ENCODE measurements around the gene CNOT4. TPM values are rescaled to one million over a fixed set of nuclear protein-coding genes. Genes with fewer than 3 reads are reported as not detected.

CNOT4 gene
- total RNA-seq, 1 experiment from 2014 or later, result 14.6 TPM

DNA sequence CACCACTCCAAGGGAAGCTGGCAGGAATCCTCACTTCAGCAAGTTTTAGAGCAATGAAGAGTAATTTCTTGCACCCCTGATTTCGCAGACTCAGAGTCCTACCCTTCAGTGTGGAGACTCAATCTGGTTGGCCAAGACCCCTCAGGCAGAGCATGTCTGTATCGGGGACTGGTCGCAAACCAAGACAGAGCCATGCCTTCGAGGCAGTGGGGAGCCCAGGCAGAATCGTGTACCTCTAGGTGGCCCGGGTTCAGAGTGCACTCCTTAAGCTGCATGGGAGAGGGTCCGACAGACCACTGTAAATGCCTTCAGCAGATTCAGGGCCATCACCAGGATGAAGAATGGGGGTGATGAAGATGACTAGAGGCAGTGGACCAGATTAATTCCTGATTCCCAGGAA is 181.4 kb downstream of the CNOT4 start (continued):
- TF ChIP-seq, protein P1, sequence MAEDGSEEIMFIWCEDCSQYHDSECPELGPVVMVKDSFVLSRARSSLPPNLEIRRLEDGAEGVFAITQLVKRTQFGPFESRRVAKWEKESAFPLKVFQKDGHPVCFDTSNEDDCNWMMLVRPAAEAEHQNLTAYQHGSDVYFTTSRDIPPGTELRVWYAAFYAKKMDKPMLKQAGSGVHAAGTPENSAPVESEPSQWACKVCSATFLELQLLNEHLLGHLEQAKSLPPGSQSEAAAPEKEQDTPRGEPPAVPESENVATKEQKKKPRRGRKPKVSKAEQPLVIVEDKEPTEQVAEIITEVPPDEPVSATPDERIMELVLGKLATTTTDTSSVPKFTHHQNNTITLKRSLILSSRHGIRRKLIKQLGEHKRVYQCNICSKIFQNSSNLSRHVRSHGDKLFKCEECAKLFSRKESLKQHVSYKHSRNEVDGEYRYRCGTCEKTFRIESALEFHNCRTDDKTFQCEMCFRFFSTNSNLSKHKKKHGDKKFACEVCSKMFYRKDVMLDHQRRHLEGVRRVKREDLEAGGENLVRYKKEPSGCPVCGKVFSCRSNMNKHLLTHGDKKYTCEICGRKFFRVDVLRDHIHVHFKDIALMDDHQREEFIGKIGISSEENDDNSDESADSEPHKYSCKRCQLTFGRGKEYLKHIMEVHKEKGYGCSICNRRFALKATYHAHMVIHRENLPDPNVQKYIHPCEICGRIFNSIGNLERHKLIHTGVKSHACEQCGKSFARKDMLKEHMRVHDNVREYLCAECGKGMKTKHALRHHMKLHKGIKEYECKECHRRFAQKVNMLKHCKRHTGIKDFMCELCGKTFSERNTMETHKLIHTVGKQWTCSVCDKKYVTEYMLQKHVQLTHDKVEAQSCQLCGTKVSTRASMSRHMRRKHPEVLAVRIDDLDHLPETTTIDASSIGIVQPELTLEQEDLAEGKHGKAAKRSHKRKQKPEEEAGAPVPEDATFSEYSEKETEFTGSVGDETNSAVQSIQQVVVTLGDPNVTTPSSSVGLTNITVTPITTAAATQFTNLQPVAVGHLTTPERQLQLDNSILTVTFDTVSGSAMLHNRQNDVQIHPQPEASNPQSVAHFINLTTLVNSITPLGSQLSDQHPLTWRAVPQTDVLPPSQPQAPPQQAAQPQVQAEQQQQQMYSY (CRISPR knock-in tag; IDR thresholded peaks at IDR 0.05), result no peak
- TF ChIP-seq SP1 (CRISPR knock-in tag; conservative IDR thresholded peaks at IDR 0.05) (no peak), TP53 (CRISPR knock-in tag; IDR thresholded peaks at IDR 0.05) (no peak), ESRRA (CRISPR knock-in tag; IDR thresholded peaks at IDR 0.05; ENCODE audit: borderline replicate concordance) (no peak), OVOL2 (CRISPR knock-in tag; IDR thresholded peaks at IDR 0.05; ENCODE audit: borderline replicate concordance) (no peak), E2F4 (CRISPR knock-in tag; IDR thresholded peaks at IDR 0.05; ENCODE audit: borderline replicate concordance, low read depth) (no peak), ZNF671 (CRISPR knock-in tag; IDR thresholded peaks at IDR 0.05) (no peak), PRRX2 (CRISPR knock-in tag; IDR thresholded peaks at IDR 0.05) (no peak), ZSCAN18 (CRISPR knock-in tag; IDR thresholded peaks at IDR 0.05) (no peak), NR2C2 (CRISPR knock-in tag; IDR thresholded peaks at IDR 0.05) (no peak)
- TF ChIP-seq, protein P2, sequence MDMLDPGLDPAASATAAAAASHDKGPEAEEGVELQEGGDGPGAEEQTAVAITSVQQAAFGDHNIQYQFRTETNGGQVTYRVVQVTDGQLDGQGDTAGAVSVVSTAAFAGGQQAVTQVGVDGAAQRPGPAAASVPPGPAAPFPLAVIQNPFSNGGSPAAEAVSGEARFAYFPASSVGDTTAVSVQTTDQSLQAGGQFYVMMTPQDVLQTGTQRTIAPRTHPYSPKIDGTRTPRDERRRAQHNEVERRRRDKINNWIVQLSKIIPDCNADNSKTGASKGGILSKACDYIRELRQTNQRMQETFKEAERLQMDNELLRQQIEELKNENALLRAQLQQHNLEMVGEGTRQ (CRISPR knock-in tag; IDR thresholded peaks at IDR 0.05), result no peak

DNA sequence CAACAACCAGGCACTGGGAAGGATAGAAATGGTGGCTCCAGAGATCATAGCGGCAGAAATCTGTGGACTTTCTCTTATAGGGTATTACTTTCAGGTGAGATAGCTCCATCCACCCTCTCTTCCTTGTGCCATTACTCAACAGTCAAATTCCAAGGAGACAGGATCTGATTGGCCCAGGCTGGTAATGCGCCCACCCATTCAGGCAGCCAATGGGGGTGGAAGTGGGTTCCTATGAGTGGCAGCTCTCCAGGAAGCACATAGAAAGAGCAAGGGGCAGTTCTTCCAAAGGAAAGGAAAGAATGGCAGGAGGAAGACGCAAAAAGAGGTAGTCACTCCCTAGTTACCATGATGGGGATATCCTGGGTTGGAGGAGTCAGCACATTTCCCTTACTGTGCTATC is 181.8 kb downstream of the CNOT4 start:
- H3K4me1 Mint-ChIP-seq, result no peaks in the 10 kb centered on the region
- no peaks in the 10 kb centered on the region for H3K27me3 Mint-ChIP-seq (ENCODE audit: low read depth)
- H3K4me3 Mint-ChIP-seq, result no peak overlapping the region
- no peak for DNase-seq (ENCODE audit: low spot score)
- H3K9me3 Mint-ChIP-seq, result peaks cover 20% of the 10 kb centered on the region
- CTCF ChIA-PET, result no interaction called here
- POLR2A ChIA-PET, result no interaction called here
- H3K36me3 Mint-ChIP-seq, result peaks cover 7% of the 10 kb centered on the region; the same call in 1 of the 2 replicates
- ATAC-seq, result peak; percentile 72
- H3K27ac Mint-ChIP-seq, result no peak overlapping the region
- TF ChIP-seq MLX (CRISPR knock-in tag; IDR thresholded peaks at IDR 0.05) (no peak), ESRRA (CRISPR knock-in tag; IDR thresholded peaks at IDR 0.05; ENCODE audit: borderline replicate concordance) (no peak), NFATC4 (CRISPR knock-in tag; IDR thresholded peaks at IDR 0.05) (no peak), ZNF219 (CRISPR knock-in tag; IDR thresholded peaks at IDR 0.05; ENCODE audit: borderline replicate concordance) (no peak), AR (CRISPR knock-in tag; IDR thresholded peaks at IDR 0.05) (no peak), GTF2I (CRISPR knock-in tag; conservative IDR thresholded peaks at IDR 0.05) (no peak), GABPB1 (CRISPR knock-in tag; IDR thresholded peaks at IDR 0.05) (no peak), NR3C1 (CRISPR knock-in tag; conservative IDR thresholded peaks at IDR 0.05; ENCODE audit: low read depth) (no peak), ZBTB43 (CRISPR knock-in tag; IDR thresholded peaks at IDR 0.05) (no peak)
- TF ChIP-seq, protein P3, sequence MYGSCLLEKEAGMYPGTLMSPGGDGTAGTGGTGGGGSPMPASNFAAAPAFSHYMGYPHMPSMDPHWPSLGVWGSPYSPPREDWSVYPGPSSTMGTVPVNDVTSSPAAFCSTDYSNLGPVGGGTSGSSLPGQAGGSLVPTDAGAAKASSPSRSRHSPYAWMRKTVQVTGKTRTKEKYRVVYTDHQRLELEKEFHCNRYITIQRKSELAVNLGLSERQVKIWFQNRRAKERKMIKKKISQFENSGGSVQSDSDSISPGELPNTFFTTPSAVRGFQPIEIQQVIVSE (CRISPR knock-in tag; IDR thresholded peaks at IDR 0.05; ENCODE audit: borderline replicate concordance), result no peak
- TF ChIP-seq, protein P4, sequence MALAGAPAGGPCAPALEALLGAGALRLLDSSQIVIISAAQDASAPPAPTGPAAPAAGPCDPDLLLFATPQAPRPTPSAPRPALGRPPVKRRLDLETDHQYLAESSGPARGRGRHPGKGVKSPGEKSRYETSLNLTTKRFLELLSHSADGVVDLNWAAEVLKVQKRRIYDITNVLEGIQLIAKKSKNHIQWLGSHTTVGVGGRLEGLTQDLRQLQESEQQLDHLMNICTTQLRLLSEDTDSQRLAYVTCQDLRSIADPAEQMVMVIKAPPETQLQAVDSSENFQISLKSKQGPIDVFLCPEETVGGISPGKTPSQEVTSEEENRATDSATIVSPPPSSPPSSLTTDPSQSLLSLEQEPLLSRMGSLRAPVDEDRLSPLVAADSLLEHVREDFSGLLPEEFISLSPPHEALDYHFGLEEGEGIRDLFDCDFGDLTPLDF (CRISPR knock-in tag; IDR thresholded peaks at IDR 0.05), result no peak

Data from WTC11 (cell line).